SK-N-SH treated with all-trans-retinoic acid at 6 μM for 48 hours (cell line): ENCODE results near the gene SIAH2.

Experiments used
- ATAC-seq: fragments of 200-7000 bp; cut with Tn5 transposase; 3 replicates; pipeline ENCODE4 v1.9.1; 2020; ENCODE audit warnings: mild to moderate bottlenecking, moderate library complexity
- ARNTL ChIP-seq: fragments of 450-650 bp; formaldehyde crosslinking; IDR thresholded peaks from 2 replicates; pipeline ENCODE4 v1.5.0; 2020; ENCODE audit warnings: low read depth, mild to moderate bottlenecking, moderate library complexity, borderline replicate concordance
- BACH2 ChIP-seq: fragments of 250-450 bp; sonication (Bioruptor Pico); IDR thresholded peaks from 2 replicates; pipeline ENCODE4 v1.9.0; 2021; ENCODE audit warnings: mild to moderate bottlenecking, borderline replicate concordance
- CSDC2 ChIP-seq: fragments of 250-450 bp; sonication (Bioruptor Pico); IDR thresholded peaks from 2 replicates; pipeline ENCODE4 v1.5.0; 2020; ENCODE audit warnings: mild to moderate bottlenecking, moderate library complexity
- ESRRG ChIP-seq: fragments of 250-450 bp; sonication (Bioruptor Pico); IDR thresholded peaks from 2 replicates; pipeline ENCODE4 v1.6.1; 2021; ENCODE audit warnings: mild to moderate bottlenecking
- GLIS3 ChIP-seq: fragments of 250-450 bp; sonication (Bioruptor Pico); IDR thresholded peaks from 2 replicates; pipeline ENCODE4 v1.5.0; 2020; ENCODE audit warnings: mild to moderate bottlenecking, moderate library complexity
- ISL1 ChIP-seq: fragments of 250-450 bp; sonication (Bioruptor Pico); IDR thresholded peaks from 2 replicates; pipeline ENCODE4 v2.1.2; 2022; ENCODE audit warnings: mild to moderate bottlenecking, moderate library complexity
- OSR1 ChIP-seq: fragments of 250-450 bp; sonication (Bioruptor Pico); IDR thresholded peaks from 2 replicates; pipeline ENCODE4 v1.8.0; 2022; ENCODE audit warnings: moderate library complexity, mild to moderate bottlenecking, inconsistent platforms
- PPARA ChIP-seq: fragments of 250-450 bp; sonication (Bioruptor Pico); IDR thresholded peaks from 2 replicates; pipeline ENCODE4 v1.5.0; 2020; ENCODE audit warnings: mild to moderate bottlenecking, borderline replicate concordance
- RARB ChIP-seq: fragments of 250-450 bp; sonication (Bioruptor Pico); IDR thresholded peaks from 2 replicates; pipeline ENCODE4 v1.8.0; 2021; ENCODE audit warnings: mild to moderate bottlenecking, moderate library complexity
- SNAI2 ChIP-seq: fragments of 250-450 bp; sonication (Bioruptor Pico); IDR thresholded peaks from 2 replicates; pipeline ENCODE4 v1.5.0; 2020; ENCODE audit warnings: mild to moderate bottlenecking, moderate library complexity
- TCF4 ChIP-seq: fragments of 250-450 bp; sonication (Bioruptor Pico); IDR thresholded peaks from 2 replicates; pipeline ENCODE4 v1.8.0; 2021; ENCODE audit warnings: mild to moderate bottlenecking, moderate library complexity, borderline replicate concordance
- TOX ChIP-seq: fragments of 250-450 bp; sonication (Bioruptor Pico); IDR thresholded peaks from 2 replicates; pipeline ENCODE4 v1.8.0; 2021; ENCODE audit warnings: mild to moderate bottlenecking, moderate library complexity, borderline replicate concordance
- ZC3H10 ChIP-seq: fragments of 250-450 bp; sonication (Bioruptor Pico); IDR thresholded peaks from 2 replicates; pipeline ENCODE4 v1.5.1; 2021; ENCODE audit warnings: mild to moderate bottlenecking, moderate library complexity
- ZFP30 ChIP-seq: fragments of 450-650 bp; formaldehyde crosslinking; IDR thresholded peaks from 2 replicates; pipeline ENCODE4 v1.5.0; 2022; ENCODE audit warnings: mild to moderate bottlenecking, moderate library complexity
- ZNF565 ChIP-seq: fragments of 450-650 bp; formaldehyde crosslinking; conservative IDR thresholded peaks from 2 replicates; pipeline ENCODE4 v1.5.0; 2020; ENCODE audit warnings: low read depth, mild to moderate bottlenecking, moderate library complexity
- ZNF70 ChIP-seq: fragments of 450-650 bp; formaldehyde crosslinking; IDR thresholded peaks from 2 replicates; pipeline ENCODE4 v1.5.0; 2020; ENCODE audit warnings: mild to moderate bottlenecking, moderate library complexity
- ZNF8 ChIP-seq: fragments of 450-650 bp; formaldehyde crosslinking; IDR thresholded peaks from 2 replicates; pipeline ENCODE4 v1.5.0; 2020; ENCODE audit warnings: mild to moderate bottlenecking, moderate library complexity
- TF ChIP-seq, protein P1 (sequence below): fragments of 250-450 bp; sonication (Bioruptor Pico); IDR thresholded peaks from 2 replicates; pipeline ENCODE4 v1.5.0; 2020; ENCODE audit warnings: mild to moderate bottlenecking, moderate library complexity
- TF ChIP-seq, protein P2 (sequence below): fragments of 250-450 bp; sonication (Bioruptor Pico); IDR thresholded peaks from 2 replicates; pipeline ENCODE4 v1.5.1; 2021; ENCODE audit warnings: mild to moderate bottlenecking, moderate library complexity
- TF ChIP-seq, protein P3 (sequence below): fragments of 250-450 bp; sonication (Bioruptor Pico); IDR thresholded peaks from 2 replicates; pipeline ENCODE4 v1.8.0; 2020; ENCODE audit warnings: mild to moderate bottlenecking, moderate library complexity, borderline replicate concordance
- TF ChIP-seq, protein P4 (sequence below): fragments of 250-450 bp; sonication (Bioruptor Pico); IDR thresholded peaks from 2 replicates; pipeline ENCODE4 v1.5.1; 2020; ENCODE audit warnings: low read depth, mild to moderate bottlenecking, moderate library complexity
- TF ChIP-seq, protein P5 (sequence below): fragments of 250-450 bp; sonication (Bioruptor Pico); IDR thresholded peaks from 2 replicates; pipeline ENCODE4 v1.8.0; 2021; ENCODE audit warnings: low read depth, mild to moderate bottlenecking, moderate library complexity, borderline replicate concordance

SIAH2 gene

DNA sequence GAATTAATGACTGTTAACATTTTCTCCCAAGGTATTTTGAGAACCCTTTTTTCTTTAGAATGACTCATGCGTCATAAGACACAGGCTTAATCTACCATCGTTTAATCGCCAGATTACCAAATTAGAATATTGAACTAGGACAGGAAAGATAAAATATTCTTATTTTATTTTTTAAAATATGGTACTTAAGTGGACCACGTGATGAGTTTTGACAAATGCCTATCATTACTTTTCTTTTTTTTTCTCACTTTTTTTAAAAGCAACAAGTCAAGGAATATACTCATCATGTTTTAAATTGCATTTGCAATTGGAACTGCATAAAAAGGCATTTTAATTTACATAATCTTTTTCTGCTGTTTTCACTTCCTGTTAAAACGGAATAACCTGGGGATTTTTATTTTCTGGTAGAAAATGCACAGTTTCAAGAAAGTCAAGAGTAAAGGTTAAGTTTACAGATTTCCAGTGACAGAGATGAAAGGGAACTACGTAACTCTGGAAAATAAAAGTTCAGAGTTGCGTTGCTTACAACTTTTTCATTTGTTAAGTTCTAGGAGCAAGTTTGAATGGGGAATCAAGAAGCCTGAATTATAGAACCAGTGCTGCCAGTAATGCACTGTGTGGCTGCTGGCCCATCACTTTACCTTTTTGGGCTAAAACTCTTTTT, 23.6 kb downstream of the SIAH2 start:
- TF ChIP-seq, protein P1, sequence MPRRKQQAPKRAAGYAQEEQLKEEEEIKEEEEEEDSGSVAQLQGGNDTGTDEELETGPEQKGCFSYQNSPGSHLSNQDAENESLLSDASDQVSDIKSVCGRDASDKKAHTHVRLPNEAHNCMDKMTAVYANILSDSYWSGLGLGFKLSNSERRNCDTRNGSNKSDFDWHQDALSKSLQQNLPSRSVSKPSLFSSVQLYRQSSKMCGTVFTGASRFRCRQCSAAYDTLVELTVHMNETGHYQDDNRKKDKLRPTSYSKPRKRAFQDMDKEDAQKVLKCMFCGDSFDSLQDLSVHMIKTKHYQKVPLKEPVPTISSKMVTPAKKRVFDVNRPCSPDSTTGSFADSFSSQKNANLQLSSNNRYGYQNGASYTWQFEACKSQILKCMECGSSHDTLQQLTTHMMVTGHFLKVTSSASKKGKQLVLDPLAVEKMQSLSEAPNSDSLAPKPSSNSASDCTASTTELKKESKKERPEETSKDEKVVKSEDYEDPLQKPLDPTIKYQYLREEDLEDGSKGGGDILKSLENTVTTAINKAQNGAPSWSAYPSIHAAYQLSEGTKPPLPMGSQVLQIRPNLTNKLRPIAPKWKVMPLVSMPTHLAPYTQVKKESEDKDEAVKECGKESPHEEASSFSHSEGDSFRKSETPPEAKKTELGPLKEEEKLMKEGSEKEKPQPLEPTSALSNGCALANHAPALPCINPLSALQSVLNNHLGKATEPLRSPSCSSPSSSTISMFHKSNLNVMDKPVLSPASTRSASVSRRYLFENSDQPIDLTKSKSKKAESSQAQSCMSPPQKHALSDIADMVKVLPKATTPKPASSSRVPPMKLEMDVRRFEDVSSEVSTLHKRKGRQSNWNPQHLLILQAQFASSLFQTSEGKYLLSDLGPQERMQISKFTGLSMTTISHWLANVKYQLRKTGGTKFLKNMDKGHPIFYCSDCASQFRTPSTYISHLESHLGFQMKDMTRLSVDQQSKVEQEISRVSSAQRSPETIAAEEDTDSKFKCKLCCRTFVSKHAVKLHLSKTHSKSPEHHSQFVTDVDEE (CRISPR knock-in tag): no peak
- TF ChIP-seq, protein P2, sequence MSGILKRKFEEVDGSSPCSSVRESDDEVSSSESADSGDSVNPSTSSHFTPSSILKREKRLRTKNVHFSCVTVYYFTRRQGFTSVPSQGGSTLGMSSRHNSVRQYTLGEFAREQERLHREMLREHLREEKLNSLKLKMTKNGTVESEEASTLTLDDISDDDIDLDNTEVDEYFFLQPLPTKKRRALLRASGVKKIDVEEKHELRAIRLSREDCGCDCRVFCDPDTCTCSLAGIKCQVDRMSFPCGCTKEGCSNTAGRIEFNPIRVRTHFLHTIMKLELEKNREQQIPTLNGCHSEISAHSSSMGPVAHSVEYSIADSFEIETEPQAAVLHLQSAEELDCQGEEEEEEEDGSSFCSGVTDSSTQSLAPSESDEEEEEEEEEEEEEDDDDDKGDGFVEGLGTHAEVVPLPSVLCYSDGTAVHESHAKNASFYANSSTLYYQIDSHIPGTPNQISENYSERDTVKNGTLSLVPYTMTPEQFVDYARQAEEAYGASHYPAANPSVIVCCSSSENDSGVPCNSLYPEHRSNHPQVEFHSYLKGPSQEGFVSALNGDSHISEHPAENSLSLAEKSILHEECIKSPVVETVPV (CRISPR knock-in tag): no peak
- no peak for TF ChIP-seq CSDC2 (CRISPR knock-in tag)
- no peak for TF ChIP-seq ZNF8 (CRISPR knock-in tag)
- TF ChIP-seq RARB (CRISPR knock-in tag): no peak
- no peak for TF ChIP-seq OSR1
- TF ChIP-seq, protein P3, sequence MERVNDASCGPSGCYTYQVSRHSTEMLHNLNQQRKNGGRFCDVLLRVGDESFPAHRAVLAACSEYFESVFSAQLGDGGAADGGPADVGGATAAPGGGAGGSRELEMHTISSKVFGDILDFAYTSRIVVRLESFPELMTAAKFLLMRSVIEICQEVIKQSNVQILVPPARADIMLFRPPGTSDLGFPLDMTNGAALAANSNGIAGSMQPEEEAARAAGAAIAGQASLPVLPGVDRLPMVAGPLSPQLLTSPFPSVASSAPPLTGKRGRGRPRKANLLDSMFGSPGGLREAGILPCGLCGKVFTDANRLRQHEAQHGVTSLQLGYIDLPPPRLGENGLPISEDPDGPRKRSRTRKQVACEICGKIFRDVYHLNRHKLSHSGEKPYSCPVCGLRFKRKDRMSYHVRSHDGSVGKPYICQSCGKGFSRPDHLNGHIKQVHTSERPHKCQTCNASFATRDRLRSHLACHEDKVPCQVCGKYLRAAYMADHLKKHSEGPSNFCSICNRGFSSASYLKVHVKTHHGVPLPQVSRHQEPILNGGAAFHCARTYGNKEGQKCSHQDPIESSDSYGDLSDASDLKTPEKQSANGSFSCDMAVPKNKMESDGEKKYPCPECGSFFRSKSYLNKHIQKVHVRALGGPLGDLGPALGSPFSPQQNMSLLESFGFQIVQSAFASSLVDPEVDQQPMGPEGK (CRISPR knock-in tag): no peak
- no peak for TF ChIP-seq ESRRG (CRISPR knock-in tag)
- no peak for TF ChIP-seq ZNF565 (CRISPR knock-in tag)
- TF ChIP-seq BACH2 (CRISPR knock-in tag): no peak
- TF ChIP-seq, protein P4, sequence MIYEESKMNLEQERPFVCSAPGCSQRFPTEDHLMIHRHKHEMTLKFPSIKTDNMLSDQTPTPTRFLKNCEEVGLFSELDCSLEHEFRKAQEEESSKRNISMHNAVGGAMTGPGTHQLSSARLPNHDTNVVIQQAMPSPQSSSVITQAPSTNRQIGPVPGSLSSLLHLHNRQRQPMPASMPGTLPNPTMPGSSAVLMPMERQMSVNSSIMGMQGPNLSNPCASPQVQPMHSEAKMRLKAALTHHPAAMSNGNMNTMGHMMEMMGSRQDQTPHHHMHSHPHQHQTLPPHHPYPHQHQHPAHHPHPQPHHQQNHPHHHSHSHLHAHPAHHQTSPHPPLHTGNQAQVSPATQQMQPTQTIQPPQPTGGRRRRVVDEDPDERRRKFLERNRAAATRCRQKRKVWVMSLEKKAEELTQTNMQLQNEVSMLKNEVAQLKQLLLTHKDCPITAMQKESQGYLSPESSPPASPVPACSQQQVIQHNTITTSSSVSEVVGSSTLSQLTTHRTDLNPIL: no peak
- TF ChIP-seq ZC3H10 (CRISPR knock-in tag): no peak
- TF ChIP-seq ARNTL (CRISPR knock-in tag): no peak
- TF ChIP-seq TCF4 (CRISPR knock-in tag): no peak
- TF ChIP-seq, protein P5, sequence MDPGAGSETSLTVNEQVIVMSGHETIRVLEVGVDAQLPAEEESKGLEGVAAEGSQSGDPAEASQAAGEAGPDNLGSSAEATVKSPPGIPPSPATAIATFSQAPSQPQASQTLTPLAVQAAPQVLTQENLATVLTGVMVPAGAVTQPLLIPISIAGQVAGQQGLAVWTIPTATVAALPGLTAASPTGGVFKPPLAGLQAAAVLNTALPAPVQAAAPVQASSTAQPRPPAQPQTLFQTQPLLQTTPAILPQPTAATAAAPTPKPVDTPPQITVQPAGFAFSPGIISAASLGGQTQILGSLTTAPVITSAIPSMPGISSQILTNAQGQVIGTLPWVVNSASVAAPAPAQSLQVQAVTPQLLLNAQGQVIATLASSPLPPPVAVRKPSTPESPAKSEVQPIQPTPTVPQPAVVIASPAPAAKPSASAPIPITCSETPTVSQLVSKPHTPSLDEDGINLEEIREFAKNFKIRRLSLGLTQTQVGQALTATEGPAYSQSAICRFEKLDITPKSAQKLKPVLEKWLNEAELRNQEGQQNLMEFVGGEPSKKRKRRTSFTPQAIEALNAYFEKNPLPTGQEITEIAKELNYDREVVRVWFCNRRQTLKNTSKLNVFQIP (CRISPR knock-in tag): no peak
- no peak for TF ChIP-seq ZNF70 (CRISPR knock-in tag)
- TF ChIP-seq TOX (CRISPR knock-in tag): no peak
- TF ChIP-seq PPARA (CRISPR knock-in tag): no peak
- ATAC-seq: no peak

DNA sequence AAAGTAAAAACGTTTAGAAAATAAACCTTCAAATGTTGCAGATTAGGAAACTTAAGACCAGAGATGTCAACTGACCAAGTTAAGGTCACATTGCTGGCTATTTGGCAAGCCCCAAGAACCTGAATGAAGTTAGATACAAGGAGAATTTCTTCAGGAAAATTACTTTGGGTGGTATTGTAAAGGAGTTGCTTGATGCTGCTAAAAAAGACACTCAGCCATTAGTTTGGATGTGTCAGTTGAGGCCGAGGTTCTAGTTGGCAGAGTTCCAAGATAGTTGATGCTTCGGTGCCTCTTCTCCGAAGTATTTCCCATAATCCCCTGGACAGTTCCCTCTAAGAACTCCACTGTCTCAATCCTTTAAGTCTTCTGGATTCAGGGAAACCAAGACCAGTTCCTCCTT, 24.3 kb downstream of the SIAH2 start:
- no peak for TF ChIP-seq ZNF70 (CRISPR knock-in tag)
- TF ChIP-seq RARB (CRISPR knock-in tag): no peak
- no peak for TF ChIP-seq ARNTL (CRISPR knock-in tag)
- TF ChIP-seq ISL1 (CRISPR knock-in tag): no peak
- TF ChIP-seq CSDC2 (CRISPR knock-in tag): no peak
- TF ChIP-seq TOX (CRISPR knock-in tag): no peak
- TF ChIP-seq, protein P3 (CRISPR knock-in tag): no peak
- TF ChIP-seq, protein P2 (CRISPR knock-in tag): no peak
- TF ChIP-seq ESRRG (CRISPR knock-in tag): no peak
- no peak for TF ChIP-seq TCF4 (CRISPR knock-in tag)
- no peak for TF ChIP-seq SNAI2
- no peak for TF ChIP-seq GLIS3 (CRISPR knock-in tag)
- no peak for TF ChIP-seq ZFP30 (CRISPR knock-in tag)
- TF ChIP-seq BACH2 (CRISPR knock-in tag): no peak
- TF ChIP-seq, all 23 proteins: peak for 0
- no peak for ATAC-seq
